Breast epithelium (tissue), 4 donors: Measurements from ENCODE around the gene RNF141. TPM values are rescaled to one million over a fixed set of nuclear protein-coding genes. Genes with fewer than 3 reads are reported as not detected.

Experiments
- DNase-seq, 2 donors: peaks; one replicate each; pipeline ENCODE4 v3.0.0-alpha.2; 2019; ENCODE audit warnings: low spot score in 2 of 2
- H3K27ac ChIP-seq, 2 donors: fragments of 200-600 bp; sonication (generic) in 1 of 2; one replicate each; pipeline ENCODE4 v1.5.1; 2016 to 2019; ENCODE audit warnings: mild to moderate bottlenecking in 1 of 2
- H3K27me3 ChIP-seq, 2 donors: fragments of 200-600 bp; sonication (generic) in 1 of 2; one replicate each; pipeline versions ENCODE4 v1.5.1 to v1.6.0; 2017 to 2019; ENCODE audit warnings: control low read depth in 1 of 2, mild to moderate bottlenecking in 1 of 2
- H3K36me3 ChIP-seq: fragments of 200-600 bp; one replicate; pipeline ENCODE4 v1.5.1; 2019
- H3K4me1 ChIP-seq, 2 donors: fragments of 200-600 bp; sonication (generic); one replicate each; pipeline ENCODE4 v1.5.1; 2016 to 2019; ENCODE audit warnings: control low read depth in 1 of 2
- H3K4me3 ChIP-seq, 3 donors: fragments of 200-600 bp; sonication (generic); 1 replicate in 2 of 3; 2 replicates in 1 of 3; pipeline ENCODE4 v1.5.1; 2016 to 2019; ENCODE audit warnings: mild to moderate bottlenecking in 3 of 3, moderate library complexity in 2 of 3
- H3K9me3 ChIP-seq, 2 donors: fragments of 200-600 bp; sonication (generic) in 1 of 2; one replicate each; pipeline ENCODE4 v1.5.1; 2016 to 2019; ENCODE audit warnings: control low read depth in 1 of 2
- CTCF ChIP-seq, 3 donors: fragments of 450-650 bp; IDR thresholded peaks; one replicate each; pipeline ENCODE4 v1.5.1; 2016 to 2017; ENCODE audit warnings: antibody characterized with exemption in 3 of 3, mild to moderate bottlenecking in 3 of 3, moderate library complexity in 3 of 3
- POLR2A ChIP-seq: fragments of 450-650 bp; IDR thresholded peaks from one replicate; pipeline ENCODE4 v1.6.1; 2016; ENCODE audit warnings: antibody characterized with exemption, mild to moderate bottlenecking, moderate library complexity
- POLR2AphosphoS5 ChIP-seq, 3 donors: sonication (generic); formaldehyde crosslinking; IDR thresholded peaks; one replicate each; pipeline ENCODE4 v1.6.1; 2017; ENCODE audit warnings: antibody characterized with exemption in 3 of 3
- intact Hi-C: fragments of 100-400 bp; cut with DNase I; formaldehyde crosslinking; loops from one replicate; pipeline ENCODE4 v1.15.1; 2023; ENCODE audit warnings: low total_unique reads
- total RNA-seq, 3 donors: library from RNA; depleted of rRNA; stranded (reverse); fragments of >200 nt; gene quantifications; one replicate each; pipeline ENCODE4 v1.1.0, GENCODE V29; 2016

RNF141 gene
- total RNA-seq, 3 donors from 2014 or later, result 31.1 to 54.1 (median 45.8) TPM

DNA sequence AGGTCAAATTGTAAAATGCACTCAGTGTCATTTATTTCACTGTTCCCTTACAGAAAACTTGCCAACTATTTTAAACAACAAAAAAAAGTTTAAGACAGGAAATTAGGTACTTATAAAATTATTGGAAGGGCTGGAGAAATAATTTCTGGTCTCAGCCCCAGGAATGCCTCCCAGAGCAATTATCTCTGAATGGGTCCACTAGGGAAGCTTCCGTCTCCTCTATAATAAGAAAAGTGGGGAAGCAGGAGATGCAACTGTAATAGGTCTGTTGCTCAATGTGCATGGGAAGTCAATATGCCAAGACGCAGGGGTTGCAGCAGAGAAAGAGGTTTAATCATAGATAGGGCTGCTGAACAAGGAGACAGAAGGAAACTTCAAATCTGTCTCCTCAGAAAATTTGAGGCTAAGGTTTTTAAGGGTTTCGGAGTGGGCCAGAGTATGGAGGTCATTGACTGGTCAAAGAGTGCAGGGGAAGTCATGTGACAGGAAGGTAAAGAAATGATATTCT is 10.9 kb upstream of the RNF141 start:
- Histone ChIP-seq H3K27ac (no peak overlapping the region), H3K4me3 (no peak overlapping the region), H3K36me3 (no peaks in the 10 kb centered on the region), H3K27me3 (no peaks in the 10 kb centered on the region), H3K9me3 (no peaks in the 10 kb centered on the region), H3K4me1 (no peaks in the 10 kb centered on the region)
- no peak for DNase-seq
- intact Hi-C loops, result no loop called here
- no peak for TF ChIP-seq CTCF (IDR thresholded peaks at IDR 0.05)

- no peak overlapping the region for H3K27ac ChIP-seq
- no peaks in the 10 kb centered on the region for H3K36me3 ChIP-seq
- no peak overlapping the region for H3K4me3 ChIP-seq
- H3K4me1 ChIP-seq, result no peaks in the 10 kb centered on the region
- H3K9me3 ChIP-seq, result no peaks in the 10 kb centered on the region
- intact Hi-C loops, result no loop called here
- DNase-seq, result no peak
- no peak for TF ChIP-seq CTCF (IDR thresholded peaks at IDR 0.05)
- no peak for TF ChIP-seq POLR2AphosphoS5 (IDR thresholded peaks at IDR 0.05)
- no peak for TF ChIP-seq POLR2A
- no peaks in the 10 kb centered on the region for H3K27me3 ChIP-seq
These were observed 10.3 kb upstream of the RNF141 start for GRCh38 chr11:10551290-10551592.

GRCh38 chr11:10550503-10551289 is 9.7 kb upstream of the RNF141 start:
- intact Hi-C loops, result no loop called here

GRCh38 chr11:10544491-10545465 is 3.8 kb upstream of the RNF141 start:
- Histone ChIP-seq H3K27ac (no peak overlapping the region), H3K36me3 (no peaks in the 10 kb centered on the region), H3K27me3 (no peaks in the 10 kb centered on the region), H3K9me3 (no peaks in the 10 kb centered on the region), H3K4me1 (no peaks in the 10 kb centered on the region), H3K4me3 (no peak overlapping the region)
- no peak for DNase-seq
- TF ChIP-seq POLR2A (no peak), CTCF (IDR thresholded peaks at IDR 0.05) (no peak), POLR2AphosphoS5 (IDR thresholded peaks at IDR 0.05) (no peak)
- intact Hi-C loops, result no loop called here

More at GRCh38 chr11:10550503-10551289, 9.7 kb upstream of the RNF141 start:
- no peaks in the 10 kb centered on the region for H3K36me3 ChIP-seq
- H3K4me1 ChIP-seq, result no peaks in the 10 kb centered on the region
- no peak overlapping the region for H3K27ac ChIP-seq
- H3K9me3 ChIP-seq, result no peaks in the 10 kb centered on the region
- DNase-seq, result no peak
- H3K4me3 ChIP-seq, result no peak overlapping the region
- no peak for TF ChIP-seq CTCF (IDR thresholded peaks at IDR 0.05)
- no peak for TF ChIP-seq POLR2AphosphoS5 (IDR thresholded peaks at IDR 0.05)
- TF ChIP-seq POLR2A, result no peak
- H3K27me3 ChIP-seq, result no peaks in the 10 kb centered on the region

GRCh38 chr11:10543782-10544181 is 2.8 kb upstream of the RNF141 start:
- no peaks in the 10 kb centered on the region for H3K9me3 ChIP-seq
- no peak for TF ChIP-seq POLR2A
- TF ChIP-seq CTCF (IDR thresholded peaks at IDR 0.05), result no peak
- TF ChIP-seq POLR2AphosphoS5 (IDR thresholded peaks at IDR 0.05), result no peak
- intact Hi-C loops, result no loop called here
- no peak for DNase-seq
- H3K36me3 ChIP-seq, result no peaks in the 10 kb centered on the region
- H3K27me3 ChIP-seq, result no peaks in the 10 kb centered on the region
- no peak overlapping the region for H3K4me3 ChIP-seq
- no peaks in the 10 kb centered on the region for H3K4me1 ChIP-seq
- no peak overlapping the region for H3K27ac ChIP-seq
